Tibial nerve (tissue), 3 donors: ENCODE data around the gene QKI.

Experiments used
- EP300 ChIP-seq, 2 donors: sonication (generic); formaldehyde crosslinking; IDR thresholded peaks; one replicate each; pipeline ENCODE4 v1.6.1; 2017; ENCODE audit warnings: antibody characterized with exemption in 2 of 2, mild to moderate bottlenecking in 1 of 2
- POLR2A ChIP-seq, 2 donors: fragments of 450-650 bp; IDR thresholded peaks; one replicate each; pipeline ENCODE4 v1.6.1; 2017; ENCODE audit warnings: antibody characterized with exemption in 2 of 2, mild to moderate bottlenecking in 2 of 2, moderate library complexity in 2 of 2

DNA sequence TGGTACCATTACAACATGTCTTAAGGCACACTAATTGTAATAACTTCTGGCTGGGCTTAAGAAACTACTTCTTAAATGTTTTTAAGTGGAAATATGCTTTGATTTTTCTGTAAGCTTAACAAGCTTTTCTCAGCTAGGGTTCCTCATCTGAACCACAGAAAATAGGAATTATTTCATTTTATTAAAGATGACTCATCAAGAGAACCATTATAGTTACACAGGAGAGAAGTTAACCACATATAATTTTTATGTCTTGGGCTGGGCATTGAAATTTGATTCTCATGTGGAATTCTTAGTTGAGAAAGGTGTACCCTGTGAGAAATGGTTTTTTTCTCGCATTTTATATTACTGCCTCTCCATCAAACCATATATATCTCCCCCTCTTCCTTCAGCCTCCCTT is 75.1 kb downstream of the QKI start:
- TF ChIP-seq EP300 (IDR thresholded peaks at IDR 0.05) (no peak), POLR2A (IDR thresholded peaks at IDR 0.05) (no peak)
